A673 (cell line): Measurements from ENCODE around the gene PDZD4. TPM values are rescaled to one million over a fixed set of nuclear protein-coding genes. Genes with fewer than 3 reads are reported as not detected.

Experiments used
- BruUV-seq: library from RNA; stranded (reverse); fragments of 400-500 nt; replicated peaks from 2 replicates; lab custom pipeline; 2021; lab: Mats Ljungman, UMichigan
- CTCF ChIA-PET: fragments of 300-600 bp; sonication (Branson Sonifier 250); formaldehyde crosslinking; loops from one replicate; lab custom pipeline; 2022; ENCODE audit warnings: antibody characterized with exemption; lab: Charles Lee
- POLR2A ChIA-PET: fragments of 300-600 bp; sonication (Branson Sonifier 250); formaldehyde crosslinking; loops from one replicate; lab custom pipeline; 2022; ENCODE audit warnings: antibody characterized with exemption; ENCODE audit not compliant: low non-redundant PET; lab: Charles Lee
- DNase-seq: peaks from one replicate; pipeline ENCODE4 v3.0.0-alpha.2; 2015; ENCODE audit warnings: low spot score
- H3K27ac ChIP-seq: fragments of 200-600 bp; sonication (generic); 2 replicates; pipeline ENCODE4 v1.5.1; 2016; ENCODE audit warnings: mixed run types, low read depth, mild to moderate bottlenecking, mixed read lengths, antibody characterized with exemption, low read length; ENCODE audit not compliant: poor library complexity, severe bottlenecking
- H3K27me3 ChIP-seq: fragments of 200-600 bp; sonication (generic); replicated peaks from 2 replicates; pipeline ENCODE4 v1.6.1; 2017; ENCODE audit warnings: mixed run types, low read depth, mild to moderate bottlenecking, mixed read lengths, antibody characterized with exemption, low read length; ENCODE audit not compliant: insufficient read depth, poor library complexity
- H3K36me3 ChIP-seq: fragments of 200-600 bp; sonication (generic); 2 replicates; pipeline ENCODE4 v1.6.1; 2016; ENCODE audit warnings: mixed run types, mild to moderate bottlenecking, mixed read lengths, antibody characterized with exemption, low read length; ENCODE audit not compliant: insufficient read depth, poor library complexity, severe bottlenecking
- H3K4me1 ChIP-seq: fragments of 200-600 bp; sonication (generic); 2 replicates; pipeline ENCODE4 v1.6.1; 2017; ENCODE audit warnings: mixed run types, mild to moderate bottlenecking, mixed read lengths, antibody characterized with exemption, low read length; ENCODE audit not compliant: insufficient read depth, poor library complexity, severe bottlenecking
- H3K4me3 ChIP-seq: fragments of 200-600 bp; sonication (generic); 2 replicates; pipeline ENCODE4 v1.5.1; 2016; ENCODE audit warnings: low read depth, mixed run types, mild to moderate bottlenecking, mixed read lengths, low read length; ENCODE audit not compliant: poor library complexity, severe bottlenecking
- H3K9me3 ChIP-seq: fragments of 200-600 bp; sonication (generic); 2 replicates; pipeline ENCODE4 v1.6.1; 2016; ENCODE audit warnings: mixed run types, low read depth, mild to moderate bottlenecking, mixed read lengths, antibody characterized with exemption, low read length; ENCODE audit not compliant: poor library complexity, severe bottlenecking
- EZH2 ChIP-seq: fragments of 200-600 bp; sonication (generic); IDR thresholded peaks from 2 replicates; pipeline ENCODE4 v1.6.1; 2017; ENCODE audit warnings: borderline replicate concordance, low read depth, mild to moderate bottlenecking, mixed read lengths, antibody characterized with exemption, low read length; ENCODE audit not compliant: poor library complexity, severe bottlenecking
- intact Hi-C: fragments of 100-400 bp; cut with micrococcal nuclease; formaldehyde crosslinking; loops from one replicate; pipeline ENCODE4 v1.10.0; 2022; ENCODE audit not compliant: unreplicated experiment
- total RNA-seq: library from RNA; stranded (reverse); gene quantifications from 2 replicates; pipeline ENCODE4 v1.2.3, GENCODE V29; 2021
- TF ChIP-seq, protein P1 (sequence below): fragments of 300-800, 200-600 bp; sonication (generic); conservative IDR thresholded peaks from 2 replicates; pipeline ENCODE4 v1.5.1; 2017; ENCODE audit warnings: low read depth, mild to moderate bottlenecking, antibody characterized with exemption, low read length, moderate library complexity, mixed read lengths

Gene PDZD4
- total RNA-seq, 1 experiment from 2014 or later = 2.6 TPM

DNA sequence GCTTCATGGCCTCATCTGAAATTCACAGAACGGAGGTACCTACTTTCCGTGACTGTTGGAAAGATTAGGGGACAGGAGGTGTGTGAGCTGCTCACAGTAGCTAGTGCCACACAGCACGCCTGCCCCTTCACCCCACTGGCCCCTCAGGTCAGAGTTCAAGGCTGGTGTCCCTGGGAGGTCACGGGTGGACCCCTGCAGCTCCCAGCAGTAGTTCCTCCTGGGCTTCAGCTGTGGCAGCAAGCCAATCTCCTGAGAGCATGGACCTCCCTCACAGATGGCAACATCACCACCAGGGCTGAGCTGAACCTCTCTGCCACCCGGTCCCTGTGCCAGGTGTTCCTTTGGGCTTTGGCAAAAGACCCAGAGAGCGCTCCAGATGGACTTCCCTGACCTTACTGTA lies 38.0 kb downstream of the PDZD4 start:
- DNase-seq = no peak
- Histone ChIP-seq H3K4me1 (no peaks in the 10 kb centered on the region), H3K27me3 (no peaks in the 10 kb centered on the region), H3K9me3 (no peaks in the 10 kb centered on the region), H3K36me3 (peaks cover 5% of the 10 kb centered on the region), H3K4me3 (no peak overlapping the region), H3K27ac (no peak overlapping the region)
- ChIA-PET POLR2A (no interaction called here), CTCF (no interaction called here)
- intact Hi-C loops = no loop called here
- TF ChIP-seq, protein P1, sequence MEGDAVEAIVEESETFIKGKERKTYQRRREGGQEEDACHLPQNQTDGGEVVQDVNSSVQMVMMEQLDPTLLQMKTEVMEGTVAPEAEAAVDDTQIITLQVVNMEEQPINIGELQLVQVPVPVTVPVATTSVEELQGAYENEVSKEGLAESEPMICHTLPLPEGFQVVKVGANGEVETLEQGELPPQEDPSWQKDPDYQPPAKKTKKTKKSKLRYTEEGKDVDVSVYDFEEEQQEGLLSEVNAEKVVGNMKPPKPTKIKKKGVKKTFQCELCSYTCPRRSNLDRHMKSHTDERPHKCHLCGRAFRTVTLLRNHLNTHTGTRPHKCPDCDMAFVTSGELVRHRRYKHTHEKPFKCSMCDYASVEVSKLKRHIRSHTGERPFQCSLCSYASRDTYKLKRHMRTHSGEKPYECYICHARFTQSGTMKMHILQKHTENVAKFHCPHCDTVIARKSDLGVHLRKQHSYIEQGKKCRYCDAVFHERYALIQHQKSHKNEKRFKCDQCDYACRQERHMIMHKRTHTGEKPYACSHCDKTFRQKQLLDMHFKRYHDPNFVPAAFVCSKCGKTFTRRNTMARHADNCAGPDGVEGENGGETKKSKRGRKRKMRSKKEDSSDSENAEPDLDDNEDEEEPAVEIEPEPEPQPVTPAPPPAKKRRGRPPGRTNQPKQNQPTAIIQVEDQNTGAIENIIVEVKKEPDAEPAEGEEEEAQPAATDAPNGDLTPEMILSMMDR = no peak
- TF ChIP-seq EZH2 = no peak
- no TSS peak for BruUV-seq

GRCh38 chrX:153791104-153791852 lies 39.1 kb downstream of the PDZD4 start:
- H3K27me3 ChIP-seq = no peaks in the 10 kb centered on the region
- no TSS peak for BruUV-seq
- intact Hi-C loops = no loop called here
- ChIA-PET POLR2A (no interaction called here), CTCF (no interaction called here)
- no peak overlapping the region for H3K4me3 ChIP-seq
- no peaks in the 10 kb centered on the region for H3K9me3 ChIP-seq
- H3K4me1 ChIP-seq = no peaks in the 10 kb centered on the region
- H3K36me3 ChIP-seq = peaks cover 2% of the 10 kb centered on the region
- DNase-seq = no peak
- TF ChIP-seq, protein P1 = no peak
- TF ChIP-seq EZH2 = no peak
- no peak overlapping the region for H3K27ac ChIP-seq

GRCh38 chrX:153789654-153790053 lies 40.7 kb downstream of the PDZD4 start:
- H3K27ac ChIP-seq = no peak overlapping the region
- no peaks in the 10 kb centered on the region for H3K36me3 ChIP-seq
- ChIA-PET CTCF (no interaction called here), POLR2A (no interaction called here)
- H3K9me3 ChIP-seq = no peaks in the 10 kb centered on the region
- no TSS peak for BruUV-seq
- H3K27me3 ChIP-seq = no peaks in the 10 kb centered on the region
- DNase-seq = no peak
- intact Hi-C loops = no loop called here
- H3K4me3 ChIP-seq = no peak overlapping the region
- TF ChIP-seq, protein P1 = no peak
- no peak for TF ChIP-seq EZH2
- H3K4me1 ChIP-seq = no peaks in the 10 kb centered on the region
